GM23338 (cell line): ENCODE measurements around the gene ITCH. TPM values are rescaled to one million over a fixed set of nuclear protein-coding genes. Genes with fewer than 3 reads are reported as not detected.

ENCODE experiments used
- ATAC-seq: fragments of 200-7000 bp; cut with Tn5 transposase; 3 replicates; pipeline ENCODE4 v1.9.1; 2020
- DNase-seq: peaks from one replicate; pipeline ENCODE4 v3.0.0-alpha.2; 2015; ENCODE audit warnings: low spot score
- H2AFZ ChIP-seq: fragments of 200-600 bp; sonication (generic); 2 replicates; pipeline ENCODE4 v1.8.0; 2016; ENCODE audit warnings: antibody characterized with exemption, mild to moderate bottlenecking, moderate library complexity
- H3F3A ChIP-seq: fragments of 200-600 bp; sonication (generic); replicated peaks from 2 replicates; pipeline ENCODE4 v1.8.0; 2017; ENCODE audit warnings: antibody characterized with exemption, mixed run types, low read depth
- H3K27ac ChIP-seq: fragments of 200-600 bp; sonication (generic); 2 replicates; pipeline ENCODE4 v1.6.1; 2016; ENCODE audit warnings: low read depth
- H3K27me3 ChIP-seq: fragments of 200-600 bp; sonication (generic); 2 replicates; pipeline ENCODE4 v1.8.0; 2016; ENCODE audit warnings: mild to moderate bottlenecking, mixed run types, moderate library complexity; ENCODE audit not compliant: insufficient read depth
- H3K36me3 ChIP-seq: fragments of 200-600 bp; sonication (generic); 2 replicates; pipeline ENCODE4 v1.8.0; 2016; ENCODE audit warnings: mild to moderate bottlenecking; ENCODE audit not compliant: insufficient read depth
- H3K4me1 ChIP-seq: fragments of 200-600 bp; sonication (generic); 2 replicates; pipeline ENCODE4 v1.8.0; 2016; ENCODE audit warnings: mild to moderate bottlenecking, moderate library complexity; ENCODE audit not compliant: insufficient read depth
- H3K4me2 ChIP-seq: fragments of 200-600 bp; sonication (generic); 2 replicates; pipeline ENCODE4 v1.7.1; 2017; ENCODE audit warnings: mixed run types
- H3K4me3 ChIP-seq: fragments of 200-600 bp; sonication (generic); 2 replicates; pipeline ENCODE4 v1.6.1; 2016; ENCODE audit warnings: mixed run types
- H3K79me2 ChIP-seq: fragments of 200-600 bp; sonication (generic); replicated peaks from 2 replicates; pipeline ENCODE4 v1.8.0; 2017; ENCODE audit warnings: mild to moderate bottlenecking; ENCODE audit not compliant: insufficient read depth
- H3K9me2 ChIP-seq: fragments of 200-600 bp; sonication (generic); 2 replicates; pipeline ENCODE4 v1.8.0; 2017; ENCODE audit not compliant: insufficient read depth
- H4K20me1 ChIP-seq: fragments of 200-600 bp; sonication (generic); replicated peaks from 2 replicates; pipeline ENCODE4 v1.8.0; 2017; ENCODE audit warnings: mild to moderate bottlenecking; ENCODE audit not compliant: insufficient read depth
- H3K27ac Mint-ChIP-seq: 2 replicates; pipeline ENCODE4 v1.8.0; 2020; ENCODE audit warnings: inconsistent platforms, mild to moderate bottlenecking, moderate library complexity, mixed read lengths
- H3K27me3 Mint-ChIP-seq: 3 replicates; pipeline ENCODE4 v1.8.0; 2022; ENCODE audit warnings: low read depth, mild to moderate bottlenecking, moderate library complexity, mixed read lengths, inconsistent platforms; ENCODE audit not compliant: insufficient read depth, poor library complexity
- H3K36me3 Mint-ChIP-seq: 3 replicates; pipeline ENCODE4 v1.8.0; 2021; ENCODE audit warnings: low read depth, mild to moderate bottlenecking, inconsistent platforms, moderate library complexity, mixed read lengths
- H3K4me1 Mint-ChIP-seq: 3 replicates; pipeline ENCODE4 v1.8.0; 2020; ENCODE audit warnings: mild to moderate bottlenecking, inconsistent platforms, mixed read lengths
- H3K4me3 Mint-ChIP-seq: 3 replicates; pipeline ENCODE4 v1.8.0; 2021; ENCODE audit warnings: moderate library complexity, mild to moderate bottlenecking, inconsistent platforms, mixed read lengths
- H3K9me3 Mint-ChIP-seq: 3 replicates; pipeline ENCODE4 v1.8.0; 2020; ENCODE audit warnings: moderate library complexity, mild to moderate bottlenecking, inconsistent platforms, mixed read lengths
- EZH2 ChIP-seq: fragments of 200-600 bp; sonication (generic); IDR thresholded peaks from one replicate; pipeline ENCODE4 v1.8.0; 2017; ENCODE audit warnings: antibody characterized with exemption, mild to moderate bottlenecking, low read depth; ENCODE audit not compliant: unreplicated experiment
- EZH2phosphoT487 ChIP-seq: fragments of 200-600 bp; sonication (generic); IDR thresholded peaks from one replicate; pipeline ENCODE4 v1.8.1; 2018; ENCODE audit warnings: antibody characterized with exemption; ENCODE audit not compliant: unreplicated experiment
- NANOG ChIP-seq: IDR thresholded peaks from 2 replicates; pipeline ENCODE4 v1.6.1; 2016; ENCODE audit warnings: antibody characterized with exemption, borderline replicate concordance
- POLR2AphosphoS5 ChIP-seq: IDR thresholded peaks from 2 replicates; pipeline ENCODE4 v1.6.1; 2016; ENCODE audit warnings: antibody characterized with exemption, low read depth
- STAT1 ChIP-seq: IDR thresholded peaks from one replicate; pipeline ENCODE4 v1.6.1; 2016; ENCODE audit warnings: antibody characterized with exemption; ENCODE audit not compliant: unreplicated experiment
- ZNF114 ChIP-seq: fragments of 250-450 bp; sonication (Bioruptor Pico); IDR thresholded peaks from 2 replicates; pipeline ENCODE4 v1.5.0; 2020; ENCODE audit warnings: mild to moderate bottlenecking, moderate library complexity
- polyA plus RNA-seq: library from polyadenylated mRNA; unstranded; fragments of >200 nt; fragmentation: Nextera tagmentation; extraction: Ambion mirVana; gene quantifications from 2 replicates; pipeline ENCODE4 v1.2.1, GENCODE V29; 2016
- total RNA-seq: library from RNA; depleted of rRNA; stranded (reverse); fragments of >200 nt; shearing (Covaris generic); gene quantifications from 2 replicates; pipeline ENCODE4 v1.2.3, GENCODE V29; 2014
- TF ChIP-seq, protein P1 (sequence below): IDR thresholded peaks from one replicate; pipeline ENCODE4 v1.6.1; 2018; ENCODE audit warnings: antibody characterized with exemption; ENCODE audit not compliant: unreplicated experiment
- TF ChIP-seq, protein P2 (sequence below): IDR thresholded peaks from 2 replicates; pipeline ENCODE4 v1.6.1; 2016; ENCODE audit warnings: antibody characterized with exemption
- TF ChIP-seq, protein P3 (sequence below): fragments of 250-450 bp; sonication (Bioruptor Pico); IDR thresholded peaks from 2 replicates; pipeline ENCODE4 v1.5.0; 2020; ENCODE audit warnings: mild to moderate bottlenecking, moderate library complexity

The ITCH gene
- total and polyA plus RNA-seq, 2 experiments from 2014 or later: 16.4 to 31.6 TPM

DNA sequence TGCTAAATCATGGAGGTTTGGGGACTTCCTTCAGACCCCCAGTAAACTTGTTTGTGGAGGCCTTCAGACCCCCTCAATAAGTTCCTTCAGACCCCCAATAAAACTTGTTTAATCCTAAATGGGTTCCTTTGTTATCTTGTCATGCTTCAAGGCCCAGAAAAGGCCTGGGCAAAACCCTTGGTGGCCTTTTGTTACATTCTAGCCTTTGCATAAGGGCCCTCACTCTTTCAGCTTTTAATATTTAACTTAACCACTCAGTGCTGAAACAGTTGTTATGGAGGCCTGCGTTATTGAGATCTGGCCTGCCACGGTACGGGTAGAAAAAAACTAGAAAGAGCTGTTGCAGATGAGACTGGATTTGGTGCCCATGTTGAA lies 148.8 kb downstream of the ITCH start:
- Histone ChIP-seq H2AFZ (no peak overlapping the region), H3K27ac (0 out of 2 replicates have a peak overlapping the region, but pooled peaks have one; percentile 34), H3K27me3 (no peaks in the 10 kb centered on the region), H3K9me2 (no peaks in the 10 kb centered on the region), H3K79me2 (peaks cover 2% of the 10 kb centered on the region), H3F3A (peaks cover 3% of the 10 kb centered on the region; the same call in 1 of the 2 replicates), H3K4me1 (peaks cover 5% of the 10 kb centered on the region), H3K4me3 (no peak overlapping the region), H4K20me1 (no peaks in the 10 kb centered on the region), H3K36me3 (peaks cover 3% of the 10 kb centered on the region; the same call in 1 of the 2 replicates), H3K4me2 (no peak overlapping the region)
- Mint-ChIP-seq H3K9me3 (no peaks in the 10 kb centered on the region), H3K4me3 (no peak overlapping the region), H3K36me3 (peaks cover 17% of the 10 kb centered on the region; the same call in 2 of the 3 replicates), H3K27ac (no peak overlapping the region), H3K27me3 (peaks cover 11% of the 10 kb centered on the region), H3K4me1 (peaks cover 6% of the 10 kb centered on the region; the same call in 2 of the 3 replicates)
- no peak for ATAC-seq
- TF ChIP-seq EZH2phosphoT487: no peak
- no peak for TF ChIP-seq NANOG
- no peak for TF ChIP-seq POLR2AphosphoS5
- TF ChIP-seq, protein P1, sequence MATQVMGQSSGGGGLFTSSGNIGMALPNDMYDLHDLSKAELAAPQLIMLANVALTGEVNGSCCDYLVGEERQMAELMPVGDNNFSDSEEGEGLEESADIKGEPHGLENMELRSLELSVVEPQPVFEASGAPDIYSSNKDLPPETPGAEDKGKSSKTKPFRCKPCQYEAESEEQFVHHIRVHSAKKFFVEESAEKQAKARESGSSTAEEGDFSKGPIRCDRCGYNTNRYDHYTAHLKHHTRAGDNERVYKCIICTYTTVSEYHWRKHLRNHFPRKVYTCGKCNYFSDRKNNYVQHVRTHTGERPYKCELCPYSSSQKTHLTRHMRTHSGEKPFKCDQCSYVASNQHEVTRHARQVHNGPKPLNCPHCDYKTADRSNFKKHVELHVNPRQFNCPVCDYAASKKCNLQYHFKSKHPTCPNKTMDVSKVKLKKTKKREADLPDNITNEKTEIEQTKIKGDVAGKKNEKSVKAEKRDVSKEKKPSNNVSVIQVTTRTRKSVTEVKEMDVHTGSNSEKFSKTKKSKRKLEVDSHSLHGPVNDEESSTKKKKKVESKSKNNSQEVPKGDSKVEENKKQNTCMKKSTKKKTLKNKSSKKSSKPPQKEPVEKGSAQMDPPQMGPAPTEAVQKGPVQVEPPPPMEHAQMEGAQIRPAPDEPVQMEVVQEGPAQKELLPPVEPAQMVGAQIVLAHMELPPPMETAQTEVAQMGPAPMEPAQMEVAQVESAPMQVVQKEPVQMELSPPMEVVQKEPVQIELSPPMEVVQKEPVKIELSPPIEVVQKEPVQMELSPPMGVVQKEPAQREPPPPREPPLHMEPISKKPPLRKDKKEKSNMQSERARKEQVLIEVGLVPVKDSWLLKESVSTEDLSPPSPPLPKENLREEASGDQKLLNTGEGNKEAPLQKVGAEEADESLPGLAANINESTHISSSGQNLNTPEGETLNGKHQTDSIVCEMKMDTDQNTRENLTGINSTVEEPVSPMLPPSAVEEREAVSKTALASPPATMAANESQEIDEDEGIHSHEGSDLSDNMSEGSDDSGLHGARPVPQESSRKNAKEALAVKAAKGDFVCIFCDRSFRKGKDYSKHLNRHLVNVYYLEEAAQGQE: no peak
- TF ChIP-seq STAT1: no peak
- no peak for TF ChIP-seq ZNF114
- TF ChIP-seq, protein P2, sequence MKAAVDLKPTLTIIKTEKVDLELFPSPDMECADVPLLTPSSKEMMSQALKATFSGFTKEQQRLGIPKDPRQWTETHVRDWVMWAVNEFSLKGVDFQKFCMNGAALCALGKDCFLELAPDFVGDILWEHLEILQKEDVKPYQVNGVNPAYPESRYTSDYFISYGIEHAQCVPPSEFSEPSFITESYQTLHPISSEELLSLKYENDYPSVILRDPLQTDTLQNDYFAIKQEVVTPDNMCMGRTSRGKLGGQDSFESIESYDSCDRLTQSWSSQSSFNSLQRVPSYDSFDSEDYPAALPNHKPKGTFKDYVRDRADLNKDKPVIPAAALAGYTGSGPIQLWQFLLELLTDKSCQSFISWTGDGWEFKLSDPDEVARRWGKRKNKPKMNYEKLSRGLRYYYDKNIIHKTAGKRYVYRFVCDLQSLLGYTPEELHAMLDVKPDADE: no peak
- no peak for DNase-seq

DNA sequence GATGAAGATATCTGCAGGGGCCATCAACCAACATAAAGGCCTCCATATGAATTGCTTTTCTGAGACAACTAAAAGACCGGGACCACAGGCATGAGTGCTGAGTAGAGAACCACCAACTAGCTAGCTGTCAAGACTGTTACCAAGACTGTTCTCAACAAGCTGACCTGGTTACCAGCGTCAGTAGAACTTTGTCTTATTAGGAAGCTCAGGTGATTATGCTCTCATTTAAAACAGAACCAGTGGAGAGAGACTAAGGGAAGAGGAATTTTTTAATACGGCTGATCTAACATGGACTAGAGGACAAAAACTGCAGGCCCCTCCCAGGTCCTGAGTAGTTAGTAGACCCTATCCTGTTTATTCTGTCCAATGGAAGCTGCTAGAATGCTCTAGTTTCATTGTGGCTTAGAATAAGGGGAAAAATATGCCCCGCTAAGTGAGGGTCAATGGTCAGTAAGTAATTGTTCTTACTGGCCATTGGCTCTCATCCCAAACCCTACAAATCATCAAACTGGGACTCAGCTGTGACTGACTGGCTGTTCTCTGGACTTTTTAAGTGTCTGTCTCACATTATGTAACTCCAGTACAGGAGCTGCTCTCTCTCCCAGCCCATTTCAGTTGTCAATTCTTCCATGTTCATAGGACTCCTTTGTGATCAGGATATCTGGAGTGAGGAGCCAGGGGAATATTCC lies 149.3 kb downstream of the ITCH start:
- no peak for ATAC-seq
- no peak for DNase-seq
- Mint-ChIP-seq H3K4me1 (peaks cover 6% of the 10 kb centered on the region; the same call in 2 of the 3 replicates), H3K4me3 (no peak overlapping the region), H3K27ac (no peak overlapping the region), H3K27me3 (peaks cover 11% of the 10 kb centered on the region), H3K36me3 (peaks cover 17% of the 10 kb centered on the region; the same call in 2 of the 3 replicates), H3K9me3 (no peaks in the 10 kb centered on the region)
- H3F3A ChIP-seq: peaks cover 3% of the 10 kb centered on the region; the same call in 1 of the 2 replicates
- H3K79me2 ChIP-seq: peaks cover 7% of the 10 kb centered on the region
- 0 out of 2 replicates have a peak overlapping the region, but pooled peaks have one; percentile 34 for H3K27ac ChIP-seq
- no peaks in the 10 kb centered on the region for H4K20me1 ChIP-seq
- peaks cover 3% of the 10 kb centered on the region; the same call in 1 of the 2 replicates for H3K36me3 ChIP-seq
- TF ChIP-seq, protein P3, sequence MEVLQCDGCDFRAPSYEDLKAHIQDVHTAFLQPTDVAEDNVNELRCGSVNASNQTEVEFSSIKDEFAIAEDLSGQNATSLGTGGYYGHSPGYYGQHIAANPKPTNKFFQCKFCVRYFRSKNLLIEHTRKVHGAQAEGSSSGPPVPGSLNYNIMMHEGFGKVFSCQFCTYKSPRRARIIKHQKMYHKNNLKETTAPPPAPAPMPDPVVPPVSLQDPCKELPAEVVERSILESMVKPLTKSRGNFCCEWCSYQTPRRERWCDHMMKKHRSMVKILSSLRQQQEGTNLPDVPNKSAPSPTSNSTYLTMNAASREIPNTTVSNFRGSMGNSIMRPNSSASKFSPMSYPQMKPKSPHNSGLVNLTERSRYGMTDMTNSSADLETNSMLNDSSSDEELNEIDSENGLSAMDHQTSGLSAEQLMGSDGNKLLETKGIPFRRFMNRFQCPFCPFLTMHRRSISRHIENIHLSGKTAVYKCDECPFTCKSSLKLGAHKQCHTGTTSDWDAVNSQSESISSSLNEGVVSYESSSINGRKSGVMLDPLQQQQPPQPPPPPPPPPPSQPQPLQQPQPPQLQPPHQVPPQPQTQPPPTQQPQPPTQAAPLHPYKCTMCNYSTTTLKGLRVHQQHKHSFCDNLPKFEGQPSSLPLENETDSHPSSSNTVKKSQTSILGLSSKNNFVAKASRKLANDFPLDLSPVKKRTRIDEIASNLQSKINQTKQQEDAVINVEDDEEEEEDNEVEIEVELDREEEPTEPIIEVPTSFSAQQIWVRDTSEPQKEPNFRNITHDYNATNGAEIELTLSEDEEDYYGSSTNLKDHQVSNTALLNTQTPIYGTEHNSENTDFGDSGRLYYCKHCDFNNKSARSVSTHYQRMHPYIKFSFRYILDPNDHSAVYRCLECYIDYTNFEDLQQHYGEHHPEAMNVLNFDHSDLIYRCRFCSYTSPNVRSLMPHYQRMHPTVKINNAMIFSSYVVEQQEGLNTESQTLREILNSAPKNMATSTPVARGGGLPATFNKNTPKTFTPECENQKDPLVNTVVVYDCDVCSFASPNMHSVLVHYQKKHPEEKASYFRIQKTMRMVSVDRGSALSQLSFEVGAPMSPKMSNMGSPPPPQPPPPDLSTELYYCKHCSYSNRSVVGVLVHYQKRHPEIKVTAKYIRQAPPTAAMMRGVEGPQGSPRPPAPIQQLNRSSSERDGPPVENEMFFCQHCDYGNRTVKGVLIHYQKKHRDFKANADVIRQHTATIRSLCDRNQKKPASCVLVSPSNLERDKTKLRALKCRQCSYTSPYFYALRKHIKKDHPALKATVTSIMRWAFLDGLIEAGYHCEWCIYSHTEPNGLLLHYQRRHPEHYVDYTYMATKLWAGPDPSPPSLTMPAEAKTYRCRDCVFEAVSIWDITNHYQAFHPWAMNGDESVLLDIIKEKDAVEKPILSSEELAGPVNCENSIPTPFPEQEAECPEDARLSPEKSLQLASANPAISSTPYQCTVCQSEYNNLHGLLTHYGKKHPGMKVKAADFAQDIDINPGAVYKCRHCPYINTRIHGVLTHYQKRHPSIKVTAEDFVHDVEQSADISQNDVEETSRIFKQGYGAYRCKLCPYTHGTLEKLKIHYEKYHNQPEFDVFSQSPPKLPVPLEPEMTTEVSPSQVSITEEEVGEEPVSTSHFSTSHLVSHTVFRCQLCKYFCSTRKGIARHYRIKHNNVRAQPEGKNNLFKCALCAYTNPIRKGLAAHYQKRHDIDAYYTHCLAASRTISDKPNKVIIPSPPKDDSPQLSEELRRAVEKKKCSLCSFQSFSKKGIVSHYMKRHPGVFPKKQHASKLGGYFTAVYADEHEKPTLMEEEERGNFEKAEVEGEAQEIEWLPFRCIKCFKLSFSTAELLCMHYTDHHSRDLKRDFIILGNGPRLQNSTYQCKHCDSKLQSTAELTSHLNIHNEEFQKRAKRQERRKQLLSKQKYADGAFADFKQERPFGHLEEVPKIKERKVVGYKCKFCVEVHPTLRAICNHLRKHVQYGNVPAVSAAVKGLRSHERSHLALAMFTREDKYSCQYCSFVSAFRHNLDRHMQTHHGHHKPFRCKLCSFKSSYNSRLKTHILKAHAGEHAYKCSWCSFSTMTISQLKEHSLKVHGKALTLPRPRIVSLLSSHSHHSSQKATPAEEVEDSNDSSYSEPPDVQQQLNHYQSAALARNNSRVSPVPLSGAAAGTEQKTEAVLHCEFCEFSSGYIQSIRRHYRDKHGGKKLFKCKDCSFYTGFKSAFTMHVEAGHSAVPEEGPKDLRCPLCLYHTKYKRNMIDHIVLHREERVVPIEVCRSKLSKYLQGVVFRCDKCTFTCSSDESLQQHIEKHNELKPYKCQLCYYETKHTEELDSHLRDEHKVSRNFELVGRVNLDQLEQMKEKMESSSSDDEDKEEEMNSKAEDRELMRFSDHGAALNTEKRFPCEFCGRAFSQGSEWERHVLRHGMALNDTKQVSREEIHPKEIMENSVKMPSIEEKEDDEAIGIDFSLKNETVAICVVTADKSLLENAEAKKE (CRISPR knock-in tag): no peak
- TF ChIP-seq NANOG: no peak
- no peak for TF ChIP-seq EZH2
- H2AFZ ChIP-seq: no peak overlapping the region
- H3K4me2 ChIP-seq: no peak overlapping the region
- no peak overlapping the region for H3K4me3 ChIP-seq
- H3K27me3 ChIP-seq: no peaks in the 10 kb centered on the region
- no peaks in the 10 kb centered on the region for H3K9me2 ChIP-seq
- H3K4me1 ChIP-seq: peaks cover 8% of the 10 kb centered on the region
